NCI-H226 (cell line): ENCODE data around the gene PECR.
A peak's percentile ranks its signal among the peaks of the same experiment; 100 is the strongest.
"Not testable (repeated sequence)": the region's sequence is repeated elsewhere in the genome, so short reads cannot be mapped to it uniquely, and the experiment has no call there.

Experiments used
- DNase-seq: peaks from one replicate; pipeline ENCODE4 v3.0.0-alpha.2; 2015

Gene PECR

GRCh38 chr2:216023055-216023648 lies 58.5 kb downstream of the PECR start:
- DNase-seq = no peak

- no peak for DNase-seq
These were observed 59.6 kb downstream of the PECR start for GRCh38 chr2:216021768-216022565.

- no peak for DNase-seq
These were observed 62.9 kb downstream of the PECR start for GRCh38 chr2:216018709-216019108.

- DNase-seq = no peak
These were observed 64.2 kb downstream of the PECR start for GRCh38 chr2:216017365-216017764.

- no peak for DNase-seq
These were observed 65.0 kb downstream of the PECR start for GRCh38 chr2:216016581-216016980.

GRCh38 chr2:216015722-216016464 lies 65.7 kb downstream of the PECR start:
- DNase-seq = no peak

GRCh38 chr2:216014986-216015385 lies 66.6 kb downstream of the PECR start:
- no peak for DNase-seq

- DNase-seq = no peak
These were observed 67.6 kb downstream of the PECR start for GRCh38 chr2:216014006-216014405.

- peak; percentile 37 for DNase-seq
These were observed 68.3 kb downstream of the PECR start, which contains the start of gene MREG for GRCh38 chr2:216013080-216013909. Gene MREG (minus strand): TSS chr2:216013551. CDS start chr2:216013327, 224 bp downstream.

- no peak for DNase-seq
These were observed 68.9 kb downstream of the PECR start for GRCh38 chr2:216012830-216013079.

GRCh38 chr2:216012133-216012829 lies 69.3 kb downstream of the PECR start:
- DNase-seq = peak; percentile 56

- not testable (repeated sequence) for DNase-seq
These were observed 72.4 kb downstream of the PECR start for GRCh38 chr2:216009215-216009614.

- DNase-seq = no peak
These were observed 73.2 kb downstream of the PECR start for GRCh38 chr2:216008387-216008786.

- DNase-seq = peak; percentile 51
These were observed 75.4 kb downstream of the PECR start for GRCh38 chr2:216006164-216006663.

GRCh38 chr2:216004697-216005283 lies 76.8 kb downstream of the PECR start:
- DNase-seq = no peak

GRCh38 chr2:216003876-216004696 lies 77.5 kb downstream of the PECR start:
- DNase-seq = no peak

GRCh38 chr2:216002693-216003092 lies 78.9 kb downstream of the PECR start:
- no peak for DNase-seq

GRCh38 chr2:216002101-216002678 lies 79.4 kb downstream of the PECR start:
- no peak for DNase-seq

- no peak for DNase-seq
These were observed 80.2 kb downstream of the PECR start for GRCh38 chr2:216001216-216002100.
